DMS153 treated with DMSO at 0.1 percent for 48 hours (cell line): ENCODE results near the gene SCRN2.

Experiments used
- DNase-seq: peaks from one replicate; lab custom pipeline; 2025; ENCODE audit not compliant: unreplicated experiment; lab: John Stamatoyannopoulos, UW

SCRN2 gene

GRCh38 chr17:47806913-47807255 lies 34.2 kb downstream of the SCRN2 start:
- no peak for DNase-seq

DNA sequence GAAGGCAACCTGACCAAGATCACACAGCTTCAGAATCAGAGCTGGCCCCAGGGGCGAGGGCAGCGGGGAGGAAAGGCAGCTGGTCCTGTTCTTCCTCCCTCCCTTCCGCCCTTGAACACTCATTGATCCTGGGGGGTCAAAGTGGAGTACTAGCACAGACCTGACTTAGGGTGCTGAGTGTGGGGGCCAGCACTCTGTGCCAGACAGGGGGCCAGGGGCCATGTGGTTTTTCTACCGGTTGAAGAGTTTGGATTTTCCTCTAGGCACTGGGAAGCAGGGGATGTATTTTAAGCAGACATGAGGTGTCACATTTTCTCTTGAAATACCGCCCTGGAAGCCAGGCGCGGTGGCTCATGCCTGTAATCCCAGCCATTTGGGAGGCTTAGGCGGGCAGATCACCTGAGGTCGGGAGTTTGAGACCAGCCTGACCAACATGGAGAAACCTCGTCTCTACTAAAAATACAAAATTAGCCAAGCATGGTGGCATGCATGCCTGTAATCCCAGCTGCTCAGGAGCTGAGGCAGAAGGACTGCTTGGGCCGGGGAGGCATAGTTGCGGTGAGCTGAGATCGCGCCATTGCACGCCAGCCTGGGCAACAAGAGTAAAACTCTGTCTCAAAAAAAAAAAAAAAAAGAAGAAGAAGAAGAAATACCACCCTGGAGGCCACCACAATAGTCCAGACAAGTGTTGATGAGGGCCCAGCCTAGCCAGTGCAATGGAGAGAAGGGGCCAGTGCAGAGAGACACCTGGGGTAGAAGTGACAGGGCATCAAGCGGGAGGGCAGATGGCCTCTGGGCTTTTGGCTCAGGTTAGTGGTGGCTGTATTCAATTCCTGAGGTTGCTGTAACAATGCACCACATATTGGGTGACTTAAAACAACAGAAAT lies 34.8 kb downstream of the SCRN2 start:
- no peak for DNase-seq

- DNase-seq, result no peak
Measured at GRCh38 chr17:47804461-47804860, 36.6 kb downstream of the SCRN2 start.

DNA sequence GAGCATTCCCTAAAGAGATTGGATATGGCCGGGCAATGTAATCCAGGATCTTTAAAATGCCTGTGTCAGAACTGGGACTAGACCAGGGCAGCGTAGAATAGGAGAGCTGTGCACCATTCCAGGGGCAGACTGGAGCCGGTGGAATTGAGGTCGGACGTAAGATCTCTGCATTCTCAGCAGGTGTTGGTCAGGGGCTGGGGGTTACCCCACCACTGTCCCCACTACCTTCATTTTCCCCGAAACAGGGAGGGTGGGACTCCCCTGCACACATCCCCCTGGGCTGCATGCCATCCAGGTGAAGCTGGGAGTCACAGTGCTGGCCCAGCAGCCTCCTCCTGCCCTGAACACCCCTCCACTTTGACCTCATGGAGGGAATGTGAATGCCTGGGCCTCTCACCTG lies 37.3 kb downstream of the SCRN2 start:
- no peak for DNase-seq

DNA sequence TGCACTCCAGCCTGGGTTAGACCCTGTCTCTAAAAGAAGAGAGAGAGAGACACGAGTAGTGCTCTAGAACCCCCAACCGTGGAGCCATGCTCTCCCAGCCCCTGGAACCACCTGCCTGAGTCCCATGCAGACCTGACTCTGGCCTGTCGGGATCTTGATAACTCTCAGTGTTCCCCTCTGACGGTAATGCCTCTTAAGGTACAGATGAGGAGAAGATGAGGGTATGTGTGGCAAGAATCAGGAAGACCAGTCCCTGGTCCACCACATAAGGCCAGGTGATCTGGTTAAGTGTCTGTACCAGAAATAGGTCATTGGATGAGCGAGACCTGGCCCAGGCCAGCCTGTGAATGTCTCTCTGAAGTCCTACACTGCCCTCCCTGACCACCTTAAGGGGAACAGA lies 37.9 kb downstream of the SCRN2 start:
- no peak for DNase-seq

DNA sequence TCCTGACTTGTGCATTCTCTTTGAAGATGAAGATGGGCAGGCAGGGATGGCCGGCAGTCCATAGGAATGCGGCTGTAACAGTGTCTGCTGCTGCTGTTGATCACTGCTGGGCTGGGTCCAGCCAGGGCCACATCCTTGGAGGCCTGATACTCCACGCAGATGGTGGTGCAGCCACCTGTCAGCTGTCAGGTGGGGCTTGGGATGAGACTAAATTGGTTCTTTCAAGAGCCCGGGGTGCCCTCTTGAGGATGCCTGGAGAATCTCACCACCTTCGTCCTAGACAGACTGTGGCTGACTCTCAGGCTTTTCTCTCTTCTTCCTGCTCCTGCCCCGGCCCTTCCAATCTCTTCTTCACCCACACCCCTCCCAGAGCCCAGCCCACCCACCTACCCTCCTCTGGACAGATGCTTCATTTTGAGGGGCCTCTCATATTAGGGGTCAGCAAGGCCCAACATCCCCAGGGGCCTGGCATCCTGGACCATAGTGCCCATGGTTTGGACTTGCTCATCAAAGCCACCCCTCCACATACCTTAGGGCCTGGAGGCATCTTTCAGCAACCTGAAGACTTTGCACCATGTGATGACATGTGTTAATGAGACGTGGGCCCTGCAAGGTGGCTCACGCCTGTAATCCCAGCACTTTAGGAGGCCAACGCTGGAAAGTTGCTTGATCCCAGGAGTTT lies 38.6 kb downstream of the SCRN2 start:
- DNase-seq, result peak; percentile 66

DNA sequence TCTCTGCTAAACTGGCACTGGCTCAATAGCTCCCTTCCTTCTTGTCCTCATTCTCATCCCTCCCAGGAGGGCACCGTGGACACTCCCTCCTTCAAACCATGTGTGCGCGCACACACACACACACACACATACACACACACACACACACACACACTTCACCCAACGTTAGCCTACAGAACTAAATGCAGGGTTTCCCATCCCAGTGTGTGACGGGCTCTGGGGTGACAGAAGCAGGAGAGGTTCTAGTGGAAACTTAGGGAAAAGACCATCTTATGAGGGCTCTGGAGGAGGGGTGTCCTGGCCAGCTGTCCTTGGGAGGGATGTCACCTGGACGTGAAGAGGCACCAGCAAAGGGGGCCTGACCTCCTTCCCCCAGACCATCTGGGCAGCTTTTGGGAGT lies 39.2 kb downstream of the SCRN2 start:
- DNase-seq, result no peak

GRCh38 chr17:47801176-47801765 lies 39.8 kb downstream of the SCRN2 start:
- DNase-seq, result no peak

GRCh38 chr17:47800686-47801085 lies 40.4 kb downstream of the SCRN2 start:
- DNase-seq, result no peak

DNA sequence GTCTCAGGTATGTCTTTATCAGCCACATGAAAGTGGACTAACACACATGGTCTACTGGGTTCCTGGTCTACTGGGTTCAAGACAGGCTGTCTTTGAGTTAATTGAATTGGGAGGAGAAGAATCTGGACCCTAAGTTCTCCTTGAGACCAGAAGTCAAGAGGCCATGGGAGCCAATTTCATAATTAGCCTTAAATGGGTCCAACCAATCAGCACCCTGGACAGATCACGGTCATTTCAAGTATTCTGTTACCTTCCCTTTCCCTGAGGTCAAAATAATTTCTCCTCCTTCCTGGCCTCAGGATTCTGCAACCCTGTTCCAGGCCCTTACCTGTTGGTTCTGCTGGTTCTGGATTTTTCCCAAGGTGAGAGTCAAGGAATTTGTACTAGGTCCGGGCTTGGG lies 43.3 kb downstream of the SCRN2 start:
- no peak for DNase-seq

- DNase-seq, result no peak
Measured at GRCh38 chr17:47792979-47793378, 48.1 kb downstream of the SCRN2 start.

DNA sequence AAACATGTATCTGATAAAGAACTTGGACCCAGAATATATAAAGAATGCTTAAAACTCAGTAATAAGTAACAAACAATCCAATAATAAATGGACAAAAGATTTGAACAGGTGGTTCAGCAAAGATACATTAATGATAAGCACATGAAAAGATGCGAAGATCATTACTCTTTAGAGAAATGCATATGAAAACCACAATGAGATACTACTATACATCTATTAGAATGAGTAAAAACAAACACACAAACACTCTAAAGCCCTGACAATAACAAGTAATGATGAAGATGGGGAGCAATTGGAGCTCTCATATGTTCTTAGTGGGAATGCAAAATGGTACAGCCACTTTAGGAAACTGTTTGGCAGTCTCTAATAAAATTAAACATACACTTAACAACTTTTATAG lies 48.6 kb downstream of the SCRN2 start:
- no peak for DNase-seq

DNA sequence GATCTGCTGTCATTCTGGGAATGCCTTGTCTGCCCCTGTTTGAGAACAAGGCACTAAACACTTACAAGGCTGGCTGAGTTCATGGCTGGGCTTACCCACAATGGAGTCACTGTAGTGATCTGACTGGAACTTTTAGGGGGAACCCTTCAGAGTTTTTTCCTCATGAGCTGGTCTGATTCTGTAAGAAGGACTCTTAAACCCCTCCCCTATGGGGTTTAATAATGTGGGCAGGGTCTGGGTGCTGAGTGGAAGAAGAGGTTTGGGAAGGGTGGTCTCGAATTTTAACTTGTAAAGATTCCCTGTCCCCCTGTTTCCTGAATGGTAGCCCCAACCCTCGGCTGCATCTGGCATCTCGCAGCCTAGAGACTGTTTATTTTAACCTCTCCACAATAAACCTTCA lies 50.0 kb downstream of the SCRN2 start:
- no peak for DNase-seq

- peak; percentile 58 for DNase-seq
Measured at GRCh38 chr17:47789611-47790561, 51.2 kb downstream of the SCRN2 start.
